ENCODE data around the gene FAM193B.
"Not testable (repeated sequence)": the region's sequence is repeated elsewhere in the genome, so short reads cannot be mapped to it uniquely, and the experiment has no call there.

The FAM193B gene

DNA sequence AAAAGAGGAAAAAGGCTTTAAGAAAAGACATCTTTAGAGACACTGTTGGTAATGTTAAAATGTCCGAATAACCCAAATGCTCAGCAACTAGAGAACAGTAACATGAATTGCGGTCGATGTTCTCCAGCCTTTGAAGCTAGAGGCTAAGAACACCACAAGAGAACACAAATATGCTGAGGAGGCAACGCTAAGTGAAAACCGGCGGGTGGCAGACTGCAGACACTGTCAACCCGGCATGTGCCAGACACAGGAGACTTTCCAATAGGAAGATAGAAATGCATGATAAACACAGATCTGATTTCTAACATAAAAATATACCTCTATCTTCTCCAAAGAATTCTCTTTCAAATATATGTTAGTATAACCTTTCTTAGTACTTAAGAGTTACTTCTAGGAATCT, 19.2 kb downstream of the FAM193B start:
- DNase-seq = no peak

DNA sequence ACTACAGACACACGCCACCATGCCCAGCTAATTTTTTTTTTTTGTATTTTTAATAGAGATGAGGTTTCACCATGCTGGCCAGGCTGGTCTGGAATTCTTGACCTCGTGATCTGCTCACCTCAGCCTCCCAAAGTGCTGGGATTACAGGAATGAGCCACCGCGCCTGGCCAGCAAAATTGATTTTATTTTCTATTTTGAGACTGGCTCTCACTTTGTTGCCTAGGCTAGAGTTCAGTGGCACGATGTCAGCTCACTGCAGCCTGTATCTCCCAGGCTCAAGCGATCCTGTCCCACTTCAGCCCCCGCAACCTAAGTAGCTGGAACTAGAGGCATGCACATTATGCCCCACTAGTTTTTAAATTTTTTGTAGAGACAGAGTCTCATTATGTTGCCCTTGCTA, 19.9 kb downstream of the FAM193B start:
- DNase-seq = not testable (repeated sequence)

DNA sequence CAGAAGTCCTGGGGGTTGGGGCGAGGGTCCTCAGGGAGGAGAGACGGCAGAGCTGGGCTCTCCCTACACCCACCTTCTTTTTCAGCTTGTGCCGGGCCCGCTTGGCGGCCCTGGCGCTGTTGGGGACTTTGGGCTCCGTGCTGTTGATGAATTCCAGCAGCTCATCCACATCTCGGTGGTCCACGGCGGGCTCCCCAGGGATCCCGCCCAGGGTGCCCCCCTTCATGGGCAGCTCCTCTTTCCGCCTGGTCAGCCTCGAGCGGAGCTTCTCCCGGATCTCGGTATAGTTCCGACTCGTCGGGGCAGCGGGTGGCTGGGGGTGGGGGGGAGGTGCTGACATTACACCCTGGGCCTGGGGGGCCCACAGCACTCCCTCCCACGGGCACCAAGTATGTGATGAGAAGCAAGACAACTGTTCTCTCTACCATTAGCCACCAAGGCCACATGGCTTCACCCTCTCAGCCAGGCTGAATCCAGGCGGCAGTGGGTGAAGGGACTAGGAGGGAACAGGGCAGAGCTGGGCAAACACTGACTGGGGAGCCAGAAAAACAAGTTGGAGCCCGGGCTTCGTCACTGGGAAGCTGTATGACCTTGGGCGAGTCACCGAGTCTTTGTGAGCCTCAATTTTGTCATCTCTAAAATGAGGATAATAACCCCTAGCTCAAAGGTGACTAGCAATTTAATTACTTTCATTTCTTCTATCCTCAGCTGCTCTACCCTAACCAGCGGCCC, 23.0 kb downstream of the FAM193B start:
- DNase-seq = no peak

DNA sequence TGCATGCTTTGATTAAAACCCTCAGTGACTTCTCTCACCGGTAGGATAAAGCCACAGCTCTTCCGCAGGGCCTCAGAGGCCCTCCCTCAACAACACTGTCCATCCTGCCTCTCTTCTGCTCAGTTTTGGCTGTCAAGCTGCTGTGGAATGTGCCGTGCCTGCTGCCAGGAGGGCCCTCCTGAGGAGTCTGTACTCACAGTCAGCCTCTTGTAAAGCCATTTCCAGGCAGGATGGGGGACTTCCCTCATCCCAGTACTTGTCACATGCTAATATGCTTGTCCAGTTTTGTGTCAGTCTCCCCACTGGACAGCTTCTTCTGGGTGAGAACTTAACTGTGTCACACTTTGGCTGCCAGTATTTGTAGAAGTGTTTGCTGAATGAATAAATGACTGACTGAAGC, 23.7 kb downstream of the FAM193B start:
- DNase-seq = no peak

DNA sequence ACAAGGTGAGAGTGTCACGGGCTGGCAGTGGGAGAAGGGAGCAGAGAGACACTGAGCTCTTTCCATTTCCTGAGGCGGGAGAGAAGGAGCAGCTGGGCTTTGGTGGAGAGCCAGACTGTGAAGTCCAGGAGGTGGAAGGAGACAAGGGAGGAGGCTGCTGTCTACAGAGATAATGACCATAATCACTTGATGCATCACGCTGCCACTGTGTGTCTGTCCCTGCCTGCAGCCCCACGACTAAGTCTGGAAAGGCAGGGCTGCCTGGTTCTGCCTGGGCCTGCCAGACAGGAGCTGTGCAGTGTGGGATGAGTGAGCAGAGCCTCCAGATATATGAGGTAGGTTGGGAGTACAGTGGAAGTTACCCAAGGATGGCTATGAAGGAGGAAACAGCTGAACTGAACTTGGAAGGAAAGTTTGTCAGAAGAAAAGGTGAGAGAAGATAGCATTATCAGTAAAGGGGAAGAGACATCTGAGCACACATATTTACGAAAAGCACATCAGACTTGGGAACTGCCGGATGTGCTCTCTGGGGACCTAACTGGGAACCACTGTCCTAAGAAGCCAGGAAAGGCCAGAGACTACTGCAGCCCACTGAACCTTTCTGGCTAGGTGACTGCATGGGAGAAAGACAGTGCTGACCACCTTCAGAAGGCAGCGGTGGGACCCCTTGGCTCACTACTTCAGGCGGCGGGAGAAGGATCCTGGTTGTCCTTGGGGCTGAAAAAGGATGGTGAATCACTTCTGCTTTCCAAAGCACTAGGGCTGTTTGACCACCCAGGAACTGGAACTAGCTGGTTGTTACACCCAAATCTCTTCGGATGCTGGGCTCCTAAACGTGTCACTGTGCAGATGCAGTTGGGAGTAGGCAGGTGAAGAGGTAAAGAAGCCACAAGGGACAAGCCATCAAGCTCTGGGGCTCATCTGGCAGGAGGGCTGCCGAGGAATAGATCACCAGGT, 24.8 kb downstream of the FAM193B start:
- peak; percentile 85 for DNase-seq

DNA sequence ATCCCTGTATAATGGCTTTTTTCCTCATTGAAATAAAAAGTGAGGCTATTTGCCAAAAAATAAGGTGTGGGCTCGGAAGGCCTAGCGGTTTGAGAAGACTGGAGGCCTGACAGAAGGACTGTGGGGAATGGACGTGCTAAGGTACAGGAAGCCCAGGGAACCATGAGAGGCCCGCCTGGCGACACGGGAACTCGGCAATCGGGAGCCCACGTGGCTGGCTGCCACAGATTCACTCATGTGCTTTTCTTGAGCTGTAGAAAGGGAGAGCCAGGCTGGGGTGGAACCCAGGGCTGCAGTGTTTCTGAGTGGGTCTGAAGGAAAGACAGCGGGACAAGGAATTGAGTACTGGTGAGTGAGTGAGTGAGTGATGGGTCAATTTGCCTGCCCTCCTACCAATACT, 25.7 kb downstream of the FAM193B start:
- no peak for DNase-seq

DNA sequence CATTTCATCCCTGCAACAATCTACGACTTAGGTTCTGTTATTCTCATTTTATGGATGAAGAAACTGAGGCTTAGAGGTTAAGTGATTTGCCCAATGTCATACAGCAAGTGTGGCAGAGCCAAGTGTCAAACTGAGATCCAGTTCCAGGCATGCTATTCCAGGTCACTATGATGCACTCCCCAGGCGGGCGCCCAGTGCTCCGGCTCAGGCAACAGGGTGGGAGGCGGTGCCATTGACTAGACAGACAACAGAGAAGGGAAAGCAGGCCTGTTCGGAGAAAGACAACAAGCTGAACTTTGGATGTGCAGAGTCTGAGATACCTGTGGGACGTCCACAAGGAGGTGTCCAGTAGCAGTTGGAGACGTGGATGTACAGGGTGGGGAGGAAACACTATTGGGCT, 26.8 kb downstream of the FAM193B start:
- no peak for DNase-seq

DNA sequence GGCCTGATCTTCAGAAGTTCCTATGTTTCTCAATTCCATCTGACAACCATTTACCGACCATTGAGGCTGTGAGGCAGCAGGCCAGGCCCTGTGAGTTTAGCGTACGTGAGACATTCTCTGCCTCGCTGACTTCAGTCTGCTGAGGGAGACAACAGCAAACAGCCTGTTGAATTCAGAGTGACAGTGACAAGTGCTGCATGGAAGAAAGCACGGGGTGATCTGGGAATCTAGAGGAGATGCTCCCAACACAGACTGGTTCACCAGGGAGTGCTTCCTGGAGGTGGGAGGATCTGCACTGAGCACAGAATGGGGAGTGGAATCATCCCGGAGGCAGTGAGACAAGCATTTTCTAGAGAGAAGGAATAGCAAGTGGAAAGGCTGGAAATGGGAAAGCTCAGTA, 27.6 kb downstream of the FAM193B start:
- no peak for DNase-seq

DNA sequence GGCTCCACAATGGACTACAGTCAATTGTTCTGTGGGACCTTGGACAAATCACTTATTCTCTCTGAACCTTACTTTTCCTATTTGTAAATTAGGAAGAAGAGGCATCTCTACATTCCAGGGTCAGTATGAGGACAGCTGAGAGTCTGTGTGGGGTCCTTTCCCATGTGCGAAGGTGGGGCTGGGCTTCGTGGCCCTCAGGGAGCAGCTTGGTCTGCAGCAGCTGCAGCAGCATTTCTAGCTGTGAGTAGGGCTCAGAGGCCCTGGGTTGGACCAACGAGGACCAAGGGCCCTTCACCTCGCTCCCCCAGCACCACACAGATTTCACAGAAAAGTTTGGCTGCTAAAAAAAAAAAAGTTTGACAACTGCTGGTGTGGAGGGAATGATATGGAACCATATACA, 28.2 kb downstream of the FAM193B start:
- DNase-seq = no peak

DNA sequence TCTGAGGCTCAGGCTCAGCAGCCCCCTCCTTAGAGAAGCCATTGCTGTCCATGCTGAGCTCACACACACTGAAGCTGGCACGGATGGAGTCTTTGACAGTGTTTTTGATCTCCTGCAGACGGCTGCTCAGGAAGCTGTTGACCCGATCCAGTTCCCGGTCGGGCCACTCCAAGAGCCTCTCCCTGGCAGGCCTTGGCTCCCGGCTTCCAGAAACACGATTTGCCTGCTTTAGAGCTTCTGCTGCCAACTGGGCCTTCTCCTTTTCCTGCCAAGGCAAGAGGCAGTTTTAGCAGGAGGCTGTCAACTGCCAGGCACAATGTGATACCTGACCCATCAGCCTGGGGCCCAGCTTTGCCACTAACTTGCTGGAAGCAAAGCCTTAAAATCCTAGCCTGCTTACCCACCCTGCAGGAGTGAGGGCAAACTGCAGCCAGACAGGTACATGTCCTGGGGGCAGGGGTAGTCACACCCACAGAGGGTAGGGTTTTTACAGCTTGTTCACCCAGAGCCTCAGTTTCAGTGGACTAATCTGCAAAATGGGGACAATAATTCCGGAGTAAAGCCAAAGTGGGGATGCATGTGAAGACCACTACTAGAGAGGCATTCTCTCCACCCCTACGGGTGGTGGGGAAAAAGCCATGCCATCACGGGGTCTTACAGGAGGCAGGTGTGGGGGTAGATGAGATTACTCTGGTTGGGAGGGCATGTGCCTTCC, 29.3 kb downstream of the FAM193B start:
- DNase-seq = no peak

DNA sequence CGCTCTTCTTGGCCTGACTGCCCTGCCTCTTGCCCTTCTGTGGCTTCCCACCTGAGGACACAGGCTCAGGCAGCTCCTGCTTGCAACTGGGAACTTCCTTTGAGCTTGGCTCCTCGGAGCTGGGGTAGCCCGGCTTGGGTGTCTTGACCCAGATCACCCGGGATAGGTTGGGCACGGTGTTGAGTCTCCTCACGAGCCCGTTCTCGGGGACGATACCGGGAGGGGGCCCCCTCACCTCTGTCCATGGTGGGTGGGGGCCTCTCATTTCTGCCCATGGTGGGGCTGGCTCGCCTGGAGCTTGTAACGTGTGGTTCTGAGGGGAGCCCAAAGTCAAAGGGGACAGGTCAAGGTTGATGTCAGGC, 29.8 kb downstream of the FAM193B start:
- DNase-seq = no peak

DNA sequence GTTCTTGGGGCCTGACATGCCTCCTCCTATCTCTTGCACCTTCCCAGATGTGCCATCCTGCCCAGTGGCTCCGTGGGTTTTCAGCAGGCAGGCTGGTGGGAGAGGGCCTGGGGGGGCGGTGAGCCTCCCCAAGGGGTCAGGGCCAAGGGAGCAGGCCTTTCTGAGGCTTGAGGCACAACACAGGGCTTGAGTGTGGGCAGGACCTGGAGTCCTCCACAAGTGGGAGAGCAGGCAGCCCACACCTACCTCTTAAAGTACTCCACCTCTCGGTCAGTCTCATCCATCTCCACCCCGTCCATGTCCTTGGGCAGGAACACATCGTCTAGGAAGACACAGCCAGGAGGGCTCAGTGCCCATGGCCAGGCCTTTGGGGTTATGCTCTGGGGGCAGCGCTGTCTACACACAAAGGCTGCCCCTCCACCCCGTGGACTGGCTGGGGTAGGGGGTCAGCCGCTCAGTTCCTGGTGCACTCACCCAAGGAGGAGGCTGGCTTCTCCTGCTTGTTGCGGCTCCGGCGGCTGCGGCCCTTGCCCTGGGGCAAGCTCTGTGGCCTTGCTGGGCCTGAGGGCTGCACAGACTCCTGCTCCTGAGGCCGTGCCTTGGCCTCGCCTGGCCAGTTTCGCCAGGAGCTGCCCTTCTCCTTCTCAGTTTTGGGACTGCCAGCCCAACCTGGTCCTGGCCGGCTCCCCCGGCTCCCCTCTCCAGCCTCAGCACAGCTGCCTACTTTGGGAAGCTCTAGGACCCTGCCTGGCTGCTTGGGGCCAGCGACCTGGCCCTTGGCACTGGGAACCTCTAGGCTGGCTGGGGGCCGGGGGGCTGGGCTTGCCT, 30.4 kb downstream of the FAM193B start:
- no peak for DNase-seq

DNA sequence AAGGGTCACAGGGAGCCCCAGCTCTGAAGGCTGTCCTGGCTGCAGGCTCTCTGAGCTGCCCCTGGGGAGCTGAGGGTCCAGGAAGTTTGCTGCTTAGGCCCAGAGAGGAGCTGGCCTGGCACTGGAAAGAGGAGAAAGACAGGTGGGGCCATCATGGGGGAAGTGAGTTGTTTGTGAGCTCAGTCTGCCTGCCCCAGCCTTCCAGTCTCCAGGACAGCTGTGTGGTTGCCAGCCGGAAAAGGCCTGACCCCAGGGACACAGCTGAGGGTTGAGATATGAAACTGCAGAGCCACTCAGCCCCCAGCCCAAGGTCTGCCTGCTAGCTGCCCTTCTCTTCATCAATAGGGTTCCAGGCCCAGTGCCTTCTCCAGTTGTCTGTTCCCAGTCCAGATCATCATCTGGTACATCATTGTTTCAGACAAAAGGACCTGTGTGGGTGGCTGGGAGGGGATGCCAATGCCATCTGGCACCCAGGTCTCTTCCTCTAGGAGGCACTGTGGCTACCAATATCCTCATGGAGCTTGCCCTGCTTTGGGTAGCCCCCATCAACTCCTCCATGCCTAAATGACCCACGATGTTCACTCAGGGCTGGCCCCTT, 33.3 kb downstream of the FAM193B start:
- DNase-seq = no peak

DNA sequence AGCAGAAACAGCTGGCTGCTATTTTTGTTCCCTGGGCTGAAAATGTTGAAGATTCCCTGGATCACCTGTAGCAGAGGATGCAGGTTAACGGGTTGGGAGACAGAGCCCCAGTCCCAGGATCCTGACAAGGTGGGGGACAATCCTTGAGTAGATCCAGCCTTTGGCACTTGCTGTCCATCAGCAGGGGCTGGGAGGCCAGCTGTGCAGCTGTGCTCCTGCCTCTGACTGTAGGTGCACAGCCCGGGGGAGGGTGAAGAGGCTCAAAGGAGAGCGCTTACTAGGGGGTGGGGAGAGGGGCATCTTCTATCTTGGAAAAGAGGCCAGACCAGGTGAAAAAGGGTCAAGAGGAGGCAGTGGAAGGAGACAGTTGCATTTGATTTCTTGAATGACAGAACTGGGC, 34.1 kb downstream of the FAM193B start:
- no peak for DNase-seq

DNA sequence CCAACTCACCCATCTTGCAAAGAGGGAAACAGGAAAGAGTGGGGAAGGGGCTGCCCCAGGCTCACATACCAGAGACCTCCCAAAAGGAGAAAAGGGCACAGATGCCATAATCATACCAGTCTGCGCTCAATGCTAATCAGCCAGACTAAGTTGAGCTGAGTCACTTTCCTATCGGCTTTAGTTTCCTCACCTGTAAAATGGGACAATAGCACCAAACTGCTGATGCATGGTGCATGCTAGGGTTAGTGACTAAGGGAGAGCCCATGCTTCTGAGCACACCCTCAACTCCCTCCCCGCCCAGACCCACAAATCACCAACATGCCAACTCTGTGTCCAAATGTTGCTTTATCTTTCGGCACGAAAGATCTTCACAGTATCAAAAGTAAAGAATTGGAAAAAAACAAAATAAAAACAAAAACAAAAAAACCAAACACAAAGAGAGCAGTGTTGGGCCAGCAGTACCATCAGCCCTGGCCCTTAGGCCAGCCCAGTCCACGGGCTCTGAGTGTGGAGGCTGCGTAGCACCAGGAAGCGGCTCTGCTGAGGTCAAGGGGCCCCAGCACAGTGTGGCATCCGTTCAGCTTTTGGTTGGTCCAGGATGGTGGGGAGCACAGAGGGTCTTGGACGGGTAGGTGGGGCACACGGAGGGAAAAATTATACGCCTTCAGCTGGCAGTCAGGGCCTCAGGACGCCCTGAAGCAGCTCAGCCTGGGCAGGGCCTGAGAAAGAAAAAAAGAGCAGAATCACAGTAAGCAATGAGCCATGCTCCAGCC, 34.7 kb downstream of the FAM193B start:
- DNase-seq = no peak

DNA sequence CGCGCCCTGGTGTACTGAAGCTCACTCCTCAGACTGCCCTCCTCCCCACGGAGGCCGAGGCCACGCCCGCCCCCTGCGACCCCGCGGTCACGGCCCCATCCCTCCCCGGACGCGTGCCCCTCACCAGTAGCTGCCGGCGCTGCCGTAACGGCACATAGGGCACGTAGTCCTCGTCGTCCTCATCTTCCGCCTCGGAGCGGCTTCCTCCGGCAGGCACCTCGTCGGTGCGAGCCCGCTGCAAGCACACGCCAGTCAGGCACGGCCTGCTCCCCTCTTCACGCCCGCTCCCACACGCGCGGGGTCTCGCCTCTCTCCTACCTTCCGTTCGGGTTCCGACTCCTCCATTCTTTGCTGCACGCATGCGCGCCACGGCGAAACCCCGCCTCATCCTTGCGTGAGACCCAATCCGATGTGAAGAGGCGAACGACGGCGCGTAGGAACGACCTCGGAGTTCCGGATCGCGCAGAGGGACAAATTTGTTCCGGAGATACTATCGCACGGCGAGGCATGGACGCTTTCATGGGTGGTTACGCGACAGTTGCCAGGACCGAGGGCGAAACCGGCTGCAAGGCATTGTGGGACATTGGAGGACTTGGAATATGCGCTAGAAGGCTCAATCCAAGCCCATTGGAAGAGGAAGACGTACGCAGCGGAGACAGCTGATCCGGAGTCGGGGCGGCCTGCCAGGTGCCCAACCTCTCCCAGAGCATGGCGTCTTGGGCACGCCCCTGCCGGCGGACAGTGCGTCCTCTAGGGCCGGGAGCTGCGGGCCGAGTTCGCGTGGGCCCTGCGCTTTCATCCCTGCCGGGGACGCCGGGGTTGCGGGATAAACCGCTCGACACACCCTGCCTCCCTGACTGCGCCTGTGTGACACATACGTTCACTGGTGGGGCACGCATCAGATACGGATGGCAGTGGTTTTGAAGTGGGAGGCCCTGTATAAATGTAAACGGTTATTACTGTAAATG, 37.5 kb downstream of the FAM193B start, which contains the start of gene DDX41:
Gene DDX41 (minus strand): TSS at position 361 of the 968 bp plus-strand sequence. CDS start 16 bp downstream, at position 345.
- DNase-seq = peak; percentile 99

DNA sequence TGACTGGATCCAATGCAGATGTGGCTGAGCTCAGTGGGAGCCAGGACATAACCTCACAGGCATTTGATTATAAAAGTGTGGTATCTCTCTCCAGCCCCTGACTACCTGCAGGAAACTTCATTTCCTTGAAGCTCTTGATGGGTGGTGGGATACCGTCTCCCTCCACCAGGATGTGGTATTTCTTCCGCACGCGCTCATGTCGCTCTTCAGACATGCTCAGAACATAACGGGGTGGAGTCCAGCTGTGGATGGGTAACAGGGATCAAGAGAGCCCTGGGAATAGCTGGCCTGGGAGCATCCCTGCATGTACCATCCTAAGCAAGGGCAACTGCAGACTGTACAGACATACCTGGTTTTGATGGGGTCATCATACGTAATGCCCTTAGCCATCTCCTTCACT, 38.8 kb downstream of the FAM193B start:
- DNase-seq = no peak

DNA sequence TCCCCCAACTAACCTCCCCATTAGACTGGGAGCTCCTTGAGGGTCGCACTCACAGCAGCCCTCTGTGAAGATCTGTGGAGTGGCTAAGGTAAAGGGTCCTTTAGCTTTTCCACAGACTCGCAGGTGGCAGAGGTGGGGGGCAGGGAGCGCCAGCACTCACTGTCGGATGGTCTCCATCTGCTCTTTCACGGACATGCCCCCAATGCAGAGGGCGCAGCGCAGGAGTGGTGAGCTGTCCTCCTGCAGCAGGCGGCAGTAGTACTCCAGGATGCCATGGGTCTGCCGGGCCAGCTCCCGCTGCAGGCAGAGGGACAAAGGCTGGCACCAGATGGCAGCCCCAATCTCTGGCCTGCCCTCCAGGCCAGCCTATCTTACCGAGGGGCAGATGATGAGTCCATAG, 39.8 kb downstream of the FAM193B start:
- no peak for DNase-seq

DNA sequence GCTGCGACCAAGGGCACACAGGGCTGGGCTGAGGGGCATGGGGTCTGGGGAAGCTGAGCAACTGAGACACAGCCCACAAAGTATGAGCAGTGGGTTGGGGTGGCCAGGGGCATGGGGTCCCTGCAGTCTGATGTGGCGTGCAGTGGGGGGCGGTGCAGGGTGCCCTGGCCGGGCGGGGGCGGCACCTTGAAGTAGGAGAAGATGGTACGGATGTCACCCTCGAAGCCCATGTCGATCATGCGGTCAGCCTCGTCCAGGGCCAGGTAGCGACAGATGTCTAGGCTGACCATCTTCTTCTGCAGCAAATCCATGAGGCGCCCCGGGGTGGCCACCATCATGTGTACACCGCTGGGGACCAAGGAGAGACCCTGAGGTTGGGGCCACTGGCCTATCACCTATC, 40.9 kb downstream of the FAM193B start:
- DNase-seq = no peak

DNA sequence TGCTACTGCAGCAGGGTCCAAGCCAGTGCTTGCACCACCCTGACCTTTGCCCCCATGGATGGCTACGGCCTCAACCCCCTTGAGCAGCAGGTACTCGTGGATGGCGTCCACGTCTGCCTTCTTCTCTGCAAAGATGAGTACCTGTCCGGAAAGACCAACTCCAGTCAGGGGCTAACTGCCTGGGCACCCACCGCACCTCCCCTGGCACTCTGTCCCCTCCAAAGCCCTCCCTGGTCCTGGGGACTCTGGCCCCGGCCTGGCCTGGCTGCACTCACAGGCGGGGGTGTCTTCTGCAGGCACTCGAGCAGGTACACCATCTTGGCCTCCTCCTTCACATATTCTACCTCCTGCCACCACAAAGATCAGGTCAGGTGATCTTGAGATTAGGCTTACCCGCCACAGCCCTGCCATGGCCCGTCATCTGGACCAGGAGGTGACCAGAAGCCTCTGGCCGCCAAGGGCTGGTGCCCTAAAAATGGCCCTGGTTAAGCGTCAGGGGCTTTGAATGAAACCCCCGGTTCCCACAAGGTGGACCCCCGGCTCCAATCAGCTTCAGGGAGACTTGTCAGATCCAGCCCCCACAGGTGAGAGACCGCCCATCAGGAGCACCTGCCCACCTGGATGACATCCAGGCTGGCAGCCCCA, 41.5 kb downstream of the FAM193B start:
- no peak for DNase-seq

All from hematopoietic multipotent progenitor cell treated with erythropoietin and hydrocortisone succinate and interleukin-3 and kit ligand, for 8 days (in vitro differentiated cells).